HG02870 (cell line): ENCODE results near the gene SNCB.

Experiments used
- ATAC-seq: cut with Tn5 transposase; IDR thresholded peaks from one replicate; pipeline ENCODE4 v1.9.1; 2021; ENCODE audit warnings: mild to moderate bottlenecking, moderate library complexity; ENCODE audit not compliant: unreplicated experiment

The SNCB gene

GRCh38 chr5:176644878-176645670 lies 14.7 kb upstream of the SNCB start:
- ATAC-seq: no peak

- ATAC-seq: no peak
Measured at GRCh38 chr5:176644294-176644693, 14.0 kb upstream of the SNCB start.

GRCh38 chr5:176643491-176644219 lies 13.3 kb upstream of the SNCB start:
- no peak for ATAC-seq

- ATAC-seq: no peak
Measured at GRCh38 chr5:176642675-176643490, 12.5 kb upstream of the SNCB start.

GRCh38 chr5:176640616-176641015 lies 10.3 kb upstream of the SNCB start:
- no peak for ATAC-seq

- ATAC-seq: no peak
Measured at GRCh38 chr5:176639981-176640380, 9.6 kb upstream of the SNCB start.

- ATAC-seq: no peak
Measured at GRCh38 chr5:176639208-176639607, 8.9 kb upstream of the SNCB start.

- ATAC-seq: no peak
Measured at GRCh38 chr5:176638437-176638836, 8.1 kb upstream of the SNCB start.

- no peak for ATAC-seq
Measured at GRCh38 chr5:176637556-176637955, 7.2 kb upstream of the SNCB start.

GRCh38 chr5:176636426-176636825 lies 6.1 kb upstream of the SNCB start:
- ATAC-seq: no peak

GRCh38 chr5:176633598-176633997 lies 3.3 kb upstream of the SNCB start:
- no peak for ATAC-seq

GRCh38 chr5:176632745-176633144 lies 2.4 kb upstream of the SNCB start:
- ATAC-seq: no peak

- ATAC-seq: no peak
Measured at GRCh38 chr5:176631383-176632200, 1.3 kb upstream of the SNCB start.

- no peak for ATAC-seq
Measured at GRCh38 chr5:176630681-176631222, 418 bp upstream of the SNCB start.

- no peak for ATAC-seq
Measured at GRCh38 chr5:176629317-176629852, 949 bp downstream of the SNCB start.

- ATAC-seq: no peak
Measured at GRCh38 chr5:176628406-176629228, 1.7 kb downstream of the SNCB start.

GRCh38 chr5:176627582-176627981 lies 2.8 kb downstream of the SNCB start:
- ATAC-seq: no peak

GRCh38 chr5:176626876-176627236 lies 3.5 kb downstream of the SNCB start:
- ATAC-seq: no peak
